ENCODE measurements around the gene ELOVL6. TPM values are rescaled to one million over a fixed set of nuclear protein-coding genes. Genes with fewer than 3 reads are reported as not detected.
A peak's percentile ranks its signal among the peaks of the same experiment; 100 is the strongest.

Gene ELOVL6
- total and polyA plus RNA-seq, 9 of the 15 experiments (the other 6 are each of a cell fraction or from before 2014, with no cell fraction given) = 18.3 to 82.6 (median 46.0) TPM

GRCh38 chr4:110200689-110201088 lies 2.3 kb upstream of the ELOVL6 start (continued):
- TF ChIP-seq KDM1A (IDR thresholded peaks at IDR 0.05) = peak; percentile 71 to 90
- TF ChIP-seq E2F6 (IDR thresholded peaks at IDR 0.05; ENCODE audit: borderline replicate concordance in 1 of 2, extremely low read depth in 1 of 2, insufficient read depth in 1 of 2, insufficient read length in 1 of 2, low read depth in 1 of 2, low read length in 1 of 2, poor library complexity in 1 of 2, severe bottlenecking in 1 of 2) = no peak
- TF ChIP-seq NKRF (IDR thresholded peaks at IDR 0.05; ENCODE audit: borderline replicate concordance) = no peak
- no peak for TF ChIP-seq KLF13 (tag; IDR thresholded peaks at IDR 0.05; ENCODE audit: borderline replicate concordance, low read depth)
- TF ChIP-seq ZNF655 (CRISPR knock-in tag; IDR thresholded peaks at IDR 0.05) = no peak
- TF ChIP-seq ZNF551 (CRISPR knock-in tag; IDR thresholded peaks at IDR 0.05) = no peak
- TF ChIP-seq TAF7 (tag; IDR thresholded peaks at IDR 0.05) = no peak
- TF ChIP-seq MBD2 (IDR thresholded peaks at IDR 0.05; ENCODE audit: borderline replicate concordance, low read depth) = no peak
- TF ChIP-seq ZNF583 (CRISPR knock-in tag; IDR thresholded peaks at IDR 0.05) = no peak
- TF ChIP-seq FOXP4 (CRISPR knock-in tag; IDR thresholded peaks at IDR 0.05; ENCODE audit: borderline replicate concordance) = no peak
- peak; percentile 43; the same call in 1 of the 2 replicates for TF ChIP-seq NFE2 (IDR thresholded peaks at IDR 0.05; ENCODE audit: low read depth)
- TF ChIP-seq POLR2G (IDR thresholded peaks at IDR 0.05; ENCODE audit: low read depth, low read length) = no peak
- TF ChIP-seq TARDBP (IDR thresholded peaks at IDR 0.05) = no peak
- no peak for TF ChIP-seq ZNF785 (CRISPR knock-in tag; IDR thresholded peaks at IDR 0.05)
- TF ChIP-seq HDGF (IDR thresholded peaks at IDR 0.05) = 0 out of 2 replicates have a peak, but pooled peaks have one; percentile 20
- TF ChIP-seq VEZF1 (CRISPR knock-in tag; IDR thresholded peaks at IDR 0.05) = no peak
- no peak for TF ChIP-seq SNAPC5 (CRISPR knock-in tag; IDR thresholded peaks at IDR 0.05)
- no peak for TF ChIP-seq RFX7 (CRISPR knock-in tag; IDR thresholded peaks at IDR 0.05)
- peak in 1 of 2 experiments; percentile 43; a peak in 1 of 4 replicates for TF ChIP-seq MNT (conservative IDR thresholded peaks at IDR 0.05)
